Dermis blood vessel endothelial cell (primary cell): Measurements from ENCODE around the gene NAP1L2. TPM values are rescaled to one million over a fixed set of nuclear protein-coding genes. Genes with fewer than 3 reads are reported as not detected.
"Not testable (repeated sequence)": the region's sequence is repeated elsewhere in the genome, so short reads cannot be mapped to it uniquely, and the experiment has no call there.

Source experiments
- DNase-seq: peaks from one replicate; pipeline ENCODE4 v3.0.0; 2010
- total RNA-seq: library from RNA; depleted of rRNA; stranded (reverse); fragments of >200 nt; gene quantifications from 2 replicates; pipeline ENCODE4 v1.2.3, GENCODE V29; 2014

Gene NAP1L2, protein sequence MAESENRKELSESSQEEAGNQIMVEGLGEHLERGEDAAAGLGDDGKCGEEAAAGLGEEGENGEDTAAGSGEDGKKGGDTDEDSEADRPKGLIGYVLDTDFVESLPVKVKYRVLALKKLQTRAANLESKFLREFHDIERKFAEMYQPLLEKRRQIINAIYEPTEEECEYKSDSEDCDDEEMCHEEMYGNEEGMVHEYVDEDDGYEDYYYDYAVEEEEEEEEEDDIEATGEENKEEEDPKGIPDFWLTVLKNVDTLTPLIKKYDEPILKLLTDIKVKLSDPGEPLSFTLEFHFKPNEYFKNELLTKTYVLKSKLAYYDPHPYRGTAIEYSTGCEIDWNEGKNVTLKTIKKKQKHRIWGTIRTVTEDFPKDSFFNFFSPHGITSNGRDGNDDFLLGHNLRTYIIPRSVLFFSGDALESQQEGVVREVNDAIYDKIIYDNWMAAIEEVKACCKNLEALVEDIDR
- 2.2 and 2.8 TPM in 2 replicates for total RNA-seq

DNA sequence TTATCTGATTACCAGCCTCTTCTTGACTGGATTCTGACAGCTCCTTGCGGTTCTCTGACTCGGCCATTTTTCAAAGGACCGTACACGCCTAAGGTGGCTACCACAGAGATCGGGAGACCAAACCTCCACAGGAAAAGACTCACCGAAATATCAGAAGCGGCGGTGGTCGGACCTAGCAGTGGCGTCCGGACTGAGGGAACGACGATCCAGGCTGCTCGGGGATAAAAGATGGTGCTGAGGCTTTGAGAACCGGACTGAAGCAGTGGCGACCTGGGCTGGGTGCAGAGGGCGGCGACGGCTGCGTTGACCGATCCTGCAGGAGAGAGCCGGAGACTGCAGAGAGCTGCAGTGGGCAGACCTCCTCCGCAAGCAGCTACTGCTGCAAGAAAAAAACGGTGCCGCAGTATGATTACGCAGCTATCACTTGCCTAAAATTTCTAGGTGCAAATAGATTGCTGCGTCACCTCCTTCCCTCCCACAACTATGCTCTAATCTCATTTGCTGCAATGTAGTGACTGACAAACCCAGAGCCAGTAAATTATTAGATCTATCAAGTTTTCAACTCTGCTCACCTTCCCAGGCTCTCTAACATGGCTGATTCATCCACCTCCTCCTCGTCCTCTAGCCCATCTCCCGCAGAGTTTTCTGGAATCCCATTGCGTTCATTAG is at the start of gene NAP1L2:
Gene NAP1L2 (minus strand): TSS at position 426 of the 669 bp plus-strand sequence. CDS start 359 bp downstream, at position 67.
- DNase-seq, result peak; percentile 5

DNA sequence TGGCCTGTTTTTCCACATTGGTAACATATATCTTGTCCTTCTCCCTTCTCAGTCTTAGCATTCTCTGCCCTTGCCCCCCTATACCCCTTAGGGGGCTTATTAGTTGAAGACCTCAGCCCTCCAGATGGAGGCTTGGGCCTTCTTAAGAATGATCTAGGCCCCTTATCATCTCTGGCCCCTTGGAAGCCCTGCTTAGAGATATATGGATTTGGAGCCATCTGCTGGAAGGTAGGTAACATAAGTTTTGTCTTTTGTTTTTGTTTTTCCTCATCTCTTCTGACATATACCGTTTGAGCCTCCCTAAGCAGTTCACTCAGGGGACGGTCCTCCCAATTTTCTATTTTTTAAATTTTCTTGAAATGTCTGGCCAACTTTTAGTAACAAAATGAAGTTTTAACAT is 48.3 kb upstream of the NAP1L2 start:
- peak; percentile 1 for DNase-seq

DNA sequence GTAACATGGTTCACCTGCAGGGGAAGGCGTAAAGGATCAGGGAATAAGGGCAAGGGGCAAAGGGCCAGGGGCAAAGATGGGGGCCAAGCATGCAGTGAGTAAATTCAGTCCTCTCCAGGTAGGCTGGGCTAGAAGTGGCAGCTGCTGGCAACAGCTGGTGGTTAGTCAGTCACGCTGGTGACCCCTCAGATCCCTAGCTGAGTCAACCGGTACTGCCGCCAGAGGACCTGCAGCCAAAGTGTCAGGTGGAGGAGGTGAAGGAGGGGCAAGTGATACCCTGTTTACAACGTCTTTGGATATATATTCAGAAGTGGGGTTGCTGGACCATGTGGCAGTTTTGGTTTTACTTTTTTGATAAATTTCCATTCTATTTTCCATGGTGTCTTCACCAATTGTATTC is 24.6 kb upstream of the NAP1L2 start:
- no peak for DNase-seq

- DNase-seq, result no peak
Measured at GRCh38 chrX:73217621-73218020, 3.0 kb upstream of the NAP1L2 start.

DNA sequence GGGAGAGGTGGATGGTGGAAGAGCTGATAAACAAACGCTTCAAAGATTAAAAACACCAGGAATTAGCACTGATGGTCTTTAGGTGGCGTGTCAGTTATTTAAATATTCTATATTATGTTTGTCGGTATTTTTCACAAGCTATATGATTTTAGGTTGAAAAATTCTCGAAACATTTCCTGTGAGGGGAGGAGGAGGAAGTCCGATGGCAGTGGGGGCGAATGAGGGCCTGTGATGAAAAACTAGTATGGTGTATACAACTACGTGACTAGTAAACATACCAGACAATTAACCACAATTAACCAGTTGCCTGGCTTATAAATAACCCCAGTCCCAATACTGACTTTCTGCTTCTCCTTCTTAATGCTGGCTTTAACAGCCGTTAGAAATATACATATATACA is 595 bp upstream of the NAP1L2 start:
- no peak for DNase-seq

GRCh38 chrX:73213734-73214425 is 771 bp downstream of the NAP1L2 start:
- no peak for DNase-seq

DNA sequence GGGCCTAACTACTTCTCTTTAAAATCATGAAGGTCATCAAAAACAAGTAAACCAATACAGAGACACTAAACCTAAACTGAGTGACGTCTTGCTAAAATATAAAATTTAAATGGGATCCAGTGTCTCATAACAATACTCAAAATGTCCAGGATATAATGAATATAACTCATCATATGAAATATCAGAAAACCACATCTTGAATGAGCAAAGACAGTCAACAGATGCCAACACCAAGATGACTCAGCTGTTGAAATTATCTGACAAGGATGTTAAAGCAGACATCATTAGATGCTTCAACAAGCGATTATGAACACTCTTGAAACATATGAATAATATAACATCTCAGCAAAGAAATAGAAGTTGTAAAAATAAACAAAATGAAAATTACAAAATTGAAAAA is 8.3 kb downstream of the NAP1L2 start:
- DNase-seq, result no peak

- no peak for DNase-seq
Measured at GRCh38 chrX:73182502-73183114, 32.0 kb downstream of the NAP1L2 start.

GRCh38 chrX:73168945-73169344 is 45.7 kb downstream of the NAP1L2 start:
- not testable (repeated sequence) for DNase-seq

Other genes with a start within 250 kb of the NAP1L2 start
- not detected in 2 replicates for gene PABPC1L2B, start 211.9 kb downstream of the NAP1L2 start, total RNA-seq
- not detected in 2 replicates for gene PABPC1L2A, start 135.3 kb downstream of the NAP1L2 start, total RNA-seq
- not detected in 2 replicates for gene CDX4, start 232.2 kb upstream of the NAP1L2 start, total RNA-seq